ENCODE data around the gene ASMTL. TPM values are rescaled to one million over a fixed set of nuclear protein-coding genes. Genes with fewer than 3 reads are reported as not detected.
A peak's percentile ranks its signal among the peaks of the same experiment; 100 is the strongest.
"Not testable (repeated sequence)": the region's sequence is repeated elsewhere in the genome, so short reads cannot be mapped to it uniquely, and the experiment has no call there.

Gene ASMTL
- total RNA-seq, 8 experiments from 2014 or later, result 15.1 to 46.3 (median 23.4) TPM

DNA sequence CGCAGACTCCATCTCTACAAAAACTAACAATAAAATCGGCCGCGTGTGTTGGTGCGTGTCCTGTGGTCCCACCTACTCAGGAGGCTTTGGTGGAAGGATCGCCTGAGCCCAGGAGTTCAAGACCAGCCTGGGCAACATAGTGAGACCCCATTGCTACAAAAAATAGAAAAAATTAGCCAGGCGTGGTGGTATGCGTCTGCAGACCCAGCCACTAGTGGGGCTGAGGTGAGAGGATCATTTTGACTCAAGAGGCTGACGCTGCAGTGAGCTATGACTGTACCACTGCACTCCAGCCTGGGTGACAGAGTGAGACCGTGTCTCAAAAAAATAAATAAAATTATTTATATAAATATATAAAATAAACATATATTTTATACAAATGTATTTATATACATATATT is 22.3 kb downstream of the ASMTL start:
- no peak overlapping the region for H3K4me3 ChIP-seq
- no peak for ATAC-seq (replicated peaks in 6 of 8)
- in situ Hi-C loops (cut with MboI; ENCODE audit: low pct_unique_long_range_greater_than_20kb in 2 of 9, low sequenced_read_pairs in 9 of 9, unreplicated experiment in 9 of 9), result no loop called here
- no peak overlapping the region for H3K27ac ChIP-seq
- H3K4me1 ChIP-seq (replicated peaks in 1 of 2), result no peaks in the 10 kb centered on the region
- WGBS, 10 experiments, result 90 to 100% (median 99%) methylated on average over 2 to 10 of the region's 10 CpGs; no CpG with 5 or more reads in 1 of the 10 experiments

- no peaks in the 10 kb centered on the region for H3K4me1 ChIP-seq (replicated peaks in 1 of 2)
- in situ Hi-C loops (cut with MboI; ENCODE audit: low pct_unique_long_range_greater_than_20kb in 2 of 9, low sequenced_read_pairs in 9 of 9, unreplicated experiment in 9 of 9), result no loop called here
- ATAC-seq (replicated peaks in 6 of 8), result no peak
- no peak overlapping the region for H3K4me3 ChIP-seq
- H3K27ac ChIP-seq, result no peak overlapping the region
- WGBS, 10 experiments, result 92 to 100% (median 97%) methylated on average over 1 to 15 of the region's 32 CpGs; no CpG with 5 or more reads in 5 of the 10 experiments
Measured at GRCh38 chrX:1427756-1428155, 25.0 kb downstream of the ASMTL start.

- H3K4me3 ChIP-seq; H3K4me1 ChIP-seq (replicated peaks in 1 of 2); in situ Hi-C loops (cut with MboI; ENCODE audit: low pct_unique_long_range_greater_than_20kb in 2 of 9, low sequenced_read_pairs in 9 of 9, unreplicated experiment in 9 of 9); H3K27ac ChIP-seq; ATAC-seq (replicated peaks in 6 of 8): not testable (repeated sequence)
- WGBS, 10 experiments, result 82 to 93% (median 91%) methylated on average over 2 to 6 of the region's 16 CpGs; no CpG with 5 or more reads in 6 of the 10 experiments
Measured at GRCh38 chrX:1426321-1426720, 26.4 kb downstream of the ASMTL start.

- Histone ChIP-seq H3K4me3 (no peak overlapping the region), H3K4me1 (replicated peaks in 1 of 2) (no peaks in the 10 kb centered on the region), H3K27ac (no peak overlapping the region)
- no peak for ATAC-seq (replicated peaks in 6 of 8)
- 65 to 100% (median 86%) methylated on average over 2 to 8 of the region's 10 CpGs; no CpG with 5 or more reads in 3 of the 10 experiments for WGBS, 10 experiments
- in situ Hi-C loops (cut with MboI; ENCODE audit: low pct_unique_long_range_greater_than_20kb in 2 of 9, low sequenced_read_pairs in 9 of 9, unreplicated experiment in 9 of 9), result no loop called here
Measured at GRCh38 chrX:1425381-1425780, 27.3 kb downstream of the ASMTL start.

DNA sequence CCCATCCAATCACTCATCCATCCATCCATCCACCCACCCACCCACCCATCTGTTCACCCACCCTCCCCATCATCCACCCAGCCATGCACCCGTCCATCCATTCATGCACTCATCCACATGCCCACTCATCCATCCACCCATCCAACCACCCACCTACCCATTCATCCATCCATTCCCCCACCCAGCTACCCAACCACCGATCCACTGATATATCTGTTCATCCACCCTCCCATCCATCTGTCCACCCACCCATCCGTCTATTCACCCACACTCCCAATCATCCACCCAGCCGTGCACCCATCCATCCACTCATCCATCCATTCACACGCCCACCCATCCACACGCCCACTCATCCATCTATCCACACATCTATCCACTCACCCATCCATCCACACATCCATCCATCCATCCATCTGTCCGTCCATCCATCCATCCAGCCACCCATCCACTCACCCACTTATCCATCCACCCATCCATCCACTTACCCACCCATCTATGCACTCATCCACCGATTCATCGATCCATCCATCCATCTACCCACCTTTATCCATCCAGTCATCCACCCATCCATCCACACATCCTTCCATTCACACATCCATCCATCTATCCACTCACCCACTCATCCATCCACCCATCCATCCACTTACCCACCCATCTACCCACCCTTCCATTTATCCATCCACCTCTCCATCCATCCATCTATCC is 28.4 kb downstream of the ASMTL start:
- 33 to 100% (median 69%) methylated on average over 1 to 6 of the region's 9 CpGs; no CpG with 5 or more reads in 4 of the 10 experiments for WGBS, 10 experiments
- ATAC-seq (replicated peaks in 6 of 8), result no peak

GRCh38 chrX:1423215-1423614 is 29.5 kb downstream of the ASMTL start:
- Histone ChIP-seq H3K4me1 (replicated peaks in 1 of 2) (no peaks in the 10 kb centered on the region), H3K27ac (no peak overlapping the region), H3K4me3 (no peak overlapping the region)
- WGBS, 10 experiments, result 83 to 100% (median 100%) methylated on average over 1 to 2 of the region's 2 CpGs; no CpG with 5 or more reads in 7 of the 10 experiments
- ATAC-seq (replicated peaks in 6 of 8), result peak in 1 of 8 experiments; percentile 7
- in situ Hi-C loops (cut with MboI; ENCODE audit: low pct_unique_long_range_greater_than_20kb in 2 of 9, low sequenced_read_pairs in 9 of 9, unreplicated experiment in 9 of 9), result no loop called here

More for the DNA sequence above, 28.4 kb downstream of the ASMTL start:
- Histone ChIP-seq H3K4me1 (replicated peaks in 1 of 2) (no peaks in the 10 kb centered on the region), H3K27ac (no peak overlapping the region), H3K4me3 (no peak overlapping the region)
- in situ Hi-C loops (cut with MboI; ENCODE audit: low pct_unique_long_range_greater_than_20kb in 2 of 9, low sequenced_read_pairs in 9 of 9, unreplicated experiment in 9 of 9), result no loop called here

- 100% methylated on average over 1 to 2 of the region's 4 CpGs; no CpG with 5 or more reads in 8 of the 10 experiments for WGBS, 10 experiments
- ATAC-seq (replicated peaks in 6 of 8), result no peak
- Histone ChIP-seq H3K27ac (no peak overlapping the region), H3K4me1 (replicated peaks in 1 of 2) (no peaks in the 10 kb centered on the region), H3K4me3 (no peak overlapping the region)
- in situ Hi-C loops (cut with MboI; ENCODE audit: low pct_unique_long_range_greater_than_20kb in 2 of 9, low sequenced_read_pairs in 9 of 9, unreplicated experiment in 9 of 9), result no loop called here
Measured at GRCh38 chrX:1422135-1422465, 30.6 kb downstream of the ASMTL start.

DNA sequence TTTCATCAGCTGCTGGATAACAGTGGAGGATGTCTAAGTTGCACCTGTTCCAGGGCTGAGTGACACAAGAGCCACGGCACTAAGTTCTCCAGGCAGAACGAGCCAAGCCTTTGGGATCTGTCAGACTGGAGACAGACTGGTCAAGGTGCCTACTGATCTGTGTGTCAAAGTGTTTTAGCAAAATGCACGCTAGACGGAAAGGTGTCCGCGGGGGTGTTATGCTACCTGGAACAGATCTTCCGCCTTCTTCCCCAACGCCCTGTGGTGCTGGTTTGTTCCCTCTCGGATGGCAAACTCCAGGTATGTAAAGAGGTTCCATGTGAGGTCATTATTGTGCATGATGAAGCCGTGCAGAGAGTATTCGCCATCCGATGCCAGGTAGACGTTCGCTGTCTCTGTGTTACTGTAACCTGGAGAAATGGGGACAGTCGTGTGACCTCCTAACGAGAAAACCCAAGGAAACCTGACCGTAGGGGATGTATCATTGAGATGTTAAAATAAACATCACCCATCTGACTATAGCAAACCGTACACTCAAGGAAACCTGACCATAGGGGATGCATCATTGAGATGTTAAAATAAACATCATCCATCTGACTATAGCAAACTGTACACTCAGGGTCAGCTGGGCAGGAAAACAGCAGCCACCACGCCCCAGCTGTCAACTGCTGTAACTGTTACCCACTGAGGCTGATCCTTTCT is 31.1 kb downstream of the ASMTL start:
- in situ Hi-C loops (cut with MboI; ENCODE audit: low pct_unique_long_range_greater_than_20kb in 2 of 9, low sequenced_read_pairs in 9 of 9, unreplicated experiment in 9 of 9), result no loop called here
- no peak overlapping the region for H3K4me3 ChIP-seq
- H3K4me1 ChIP-seq (replicated peaks in 1 of 2), result no peaks in the 10 kb centered on the region
- H3K27ac ChIP-seq, result no peak overlapping the region
- no peak for ATAC-seq (replicated peaks in 6 of 8)
- WGBS, 10 experiments, result 60 to 100% (median 96%) methylated on average over 1 to 16 of the region's 19 CpGs; no CpG with 5 or more reads in 1 of the 10 experiments

- in situ Hi-C loops (cut with MboI; ENCODE audit: low pct_unique_long_range_greater_than_20kb in 2 of 9, low sequenced_read_pairs in 9 of 9, unreplicated experiment in 9 of 9), result no loop called here
- Histone ChIP-seq H3K4me1 (replicated peaks in 1 of 2) (no peaks in the 10 kb centered on the region), H3K27ac (no peak overlapping the region), H3K4me3 (no peak overlapping the region)
- WGBS, 10 experiments, result 49 to 92% (median 82%) methylated on average over 1 to 9 of the region's 14 CpGs; no CpG with 5 or more reads in 4 of the 10 experiments
- peak in 1 of 8 experiments; percentile 9 for ATAC-seq (replicated peaks in 6 of 8)
Measured at GRCh38 chrX:1420371-1420770, 32.3 kb downstream of the ASMTL start.

DNA sequence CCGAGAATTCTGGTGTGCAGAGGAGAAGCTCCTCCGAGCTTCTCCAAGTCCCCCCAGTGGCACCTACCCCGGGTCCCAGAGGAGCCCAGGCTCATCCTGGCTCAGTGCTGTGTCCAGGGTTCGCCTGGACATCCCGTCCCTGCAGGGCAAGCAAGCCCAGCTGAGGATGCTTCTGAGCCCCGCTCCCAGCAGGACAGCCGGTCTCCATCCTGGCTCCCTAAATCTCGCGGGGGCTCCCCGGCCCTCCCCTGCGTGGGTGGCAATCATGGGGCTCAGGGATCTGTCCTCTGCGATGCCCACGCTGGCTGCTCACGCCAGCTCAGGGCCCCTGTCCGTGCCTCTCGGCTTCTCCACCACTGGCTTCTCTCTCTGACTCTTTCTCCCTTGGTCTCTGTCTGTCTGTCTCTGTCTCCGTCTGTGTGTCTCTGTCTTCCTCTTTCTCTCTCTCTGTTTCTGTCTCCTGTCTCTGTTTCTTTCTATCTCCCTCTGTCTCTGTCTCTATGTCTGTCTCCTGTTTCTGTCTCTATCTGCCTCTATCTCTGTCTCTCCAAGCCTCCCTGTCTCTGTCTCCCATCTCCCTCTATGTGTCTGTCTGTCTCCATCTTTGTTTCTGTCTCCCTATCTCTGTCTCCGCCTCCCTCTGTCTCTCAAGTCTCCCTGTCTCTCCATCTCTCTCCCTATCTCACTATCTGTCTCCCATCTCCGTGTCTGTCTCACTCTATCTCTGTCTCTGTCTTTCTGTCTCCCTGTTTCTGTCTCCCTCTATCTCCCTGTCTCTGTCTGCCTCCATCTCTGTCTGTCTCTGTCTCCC is 33.0 kb downstream of the ASMTL start:
- peak in 1 of 8 experiments; percentile 7 for ATAC-seq (replicated peaks in 6 of 8)
- in situ Hi-C loops (cut with MboI; ENCODE audit: low pct_unique_long_range_greater_than_20kb in 2 of 9, low sequenced_read_pairs in 9 of 9, unreplicated experiment in 9 of 9), result no loop called here
- WGBS, 10 experiments, result 50 to 93% (median 88%) methylated on average over 2 to 10 of the region's 19 CpGs
- H3K4me1 ChIP-seq (replicated peaks in 1 of 2), result no peaks in the 10 kb centered on the region
- no peak overlapping the region for H3K27ac ChIP-seq
- no peak overlapping the region for H3K4me3 ChIP-seq

DNA sequence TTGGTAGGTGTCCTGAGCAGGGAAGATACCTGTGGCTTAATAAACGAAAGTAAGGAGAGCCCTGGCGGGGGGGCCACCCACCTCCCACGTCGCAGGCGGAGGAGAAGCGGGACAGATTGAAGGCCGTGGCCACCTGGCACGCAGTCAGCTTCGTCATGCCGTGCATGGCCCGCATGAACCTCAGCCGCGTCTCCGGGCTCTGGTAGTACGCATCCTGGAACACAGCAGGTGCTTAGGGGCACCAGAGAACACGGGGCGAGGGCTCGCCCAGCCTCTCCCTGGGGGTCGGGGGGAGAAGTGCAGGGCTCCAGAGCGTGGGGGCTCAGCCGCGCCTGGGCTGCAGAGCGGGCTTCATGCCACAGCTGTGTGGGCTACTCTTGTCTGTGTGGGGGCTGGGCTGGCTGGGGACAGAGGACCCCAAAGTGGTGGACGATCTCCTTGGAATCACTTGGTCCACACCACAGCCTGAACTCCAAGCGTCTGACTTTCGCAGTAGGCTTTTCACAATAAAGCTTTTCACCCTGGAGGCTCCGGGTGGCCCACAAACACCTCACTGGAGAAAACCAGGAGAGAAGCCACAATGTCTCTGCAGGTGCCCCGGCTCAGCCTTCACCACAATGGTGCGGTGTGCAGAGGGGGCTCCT is 33.7 kb downstream of the ASMTL start:
- peak in 1 of 8 experiments; percentile 5 for ATAC-seq (replicated peaks in 6 of 8)
- no peaks in the 10 kb centered on the region for H3K4me1 ChIP-seq (replicated peaks in 1 of 2)
- no peak overlapping the region for H3K4me3 ChIP-seq
- 90 to 100% (median 98%) methylated on average over 1 to 11 of the region's 29 CpGs; no CpG with 5 or more reads in 5 of the 10 experiments for WGBS, 10 experiments
- H3K27ac ChIP-seq, result no peak overlapping the region
- in situ Hi-C loops (cut with MboI; ENCODE audit: low pct_unique_long_range_greater_than_20kb in 2 of 9, low sequenced_read_pairs in 9 of 9, unreplicated experiment in 9 of 9), result no loop called here

DNA sequence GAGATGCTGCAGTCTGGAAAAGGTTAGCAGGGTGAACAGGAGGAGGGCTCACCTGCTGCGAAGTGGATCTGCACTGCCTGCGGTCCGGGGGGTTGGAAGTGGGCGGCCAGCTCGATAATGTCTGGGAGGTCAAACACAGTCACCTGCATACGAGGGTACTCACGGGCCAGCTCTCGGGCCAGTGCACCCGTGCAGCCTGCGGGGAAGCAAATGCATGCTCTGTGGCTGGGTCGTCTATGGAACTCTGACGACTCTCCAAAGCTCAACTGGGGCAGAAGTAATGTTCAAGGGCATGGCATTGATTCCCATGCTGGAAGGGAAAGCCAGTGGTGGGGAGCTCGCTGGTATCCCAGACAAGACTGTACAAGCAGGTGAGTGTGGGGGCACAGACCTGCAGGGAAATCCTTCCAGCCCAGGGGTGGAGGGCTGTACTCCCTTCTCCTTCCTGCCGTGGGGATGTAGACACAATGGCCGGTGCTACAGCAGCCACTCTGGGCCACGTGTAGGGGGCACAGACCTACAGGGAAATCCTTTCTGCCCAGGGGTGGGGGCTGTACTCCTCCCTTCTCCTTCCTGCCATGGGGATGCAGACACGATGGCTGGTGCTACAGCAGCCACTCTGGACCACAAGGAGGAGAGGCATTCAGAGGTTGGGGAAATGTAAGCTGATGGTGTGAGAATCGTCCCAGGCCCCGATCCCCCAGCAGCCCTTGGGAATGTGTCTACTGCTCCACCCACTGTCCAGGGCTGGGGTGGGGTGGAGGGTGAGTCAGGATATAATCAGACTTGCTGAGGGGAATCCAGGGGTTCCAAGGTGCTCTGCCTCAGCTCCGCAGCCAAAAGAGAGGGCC is 34.6 kb downstream of the ASMTL start:
- 80 to 100% (median 86%) methylated on average over 1 to 5 of the region's 20 CpGs; no CpG with 5 or more reads in 4 of the 10 experiments for WGBS, 10 experiments
- Histone ChIP-seq H3K4me1 (replicated peaks in 1 of 2) (no peaks in the 10 kb centered on the region), H3K4me3 (no peak overlapping the region), H3K27ac (no peak overlapping the region)
- in situ Hi-C loops (cut with MboI; ENCODE audit: low pct_unique_long_range_greater_than_20kb in 2 of 9, low sequenced_read_pairs in 9 of 9, unreplicated experiment in 9 of 9), result no loop called here
- peak in 2 of 8 experiments; percentile 9 to 19 for ATAC-seq (replicated peaks in 6 of 8)

All from motor neuron (in vitro differentiated cells).